MG63 (cell line): ENCODE measurements around the gene GAGE1. TPM values are rescaled to one million over a fixed set of nuclear protein-coding genes. Genes with fewer than 3 reads are reported as not detected.
"Not testable (repeated sequence)": the region's sequence is repeated elsewhere in the genome, so short reads cannot be mapped to it uniquely, and the experiment has no call there.

Experiments
- DNase-seq: peaks from one replicate; pipeline ENCODE4 v3.0.0-alpha.2; 2020
- H3K27me3 ChIP-seq: fragments of 250-450 bp; sonication (Bioruptor Pico); 2 replicates; pipeline ENCODE4 v1.5.1; 2020; ENCODE audit warnings: mild to moderate bottlenecking, moderate library complexity
- H3K36me3 ChIP-seq: fragments of 250-450 bp; sonication (Bioruptor Pico); 2 replicates; pipeline ENCODE4 v1.5.1; 2020; ENCODE audit warnings: mild to moderate bottlenecking, moderate library complexity
- H3K4me3 ChIP-seq: fragments of 250-450 bp; sonication (Bioruptor Pico); 2 replicates; pipeline ENCODE4 v1.5.1; 2020; ENCODE audit warnings: mild to moderate bottlenecking, moderate library complexity
- H3K9me3 ChIP-seq: fragments of 250-450 bp; sonication (Bioruptor Pico); 2 replicates; pipeline ENCODE4 v1.5.1; 2020; ENCODE audit warnings: mild to moderate bottlenecking, moderate library complexity
- total RNA-seq: library from RNA; depleted of rRNA; stranded (reverse); fragments of >200 nt; shearing (Covaris generic); gene quantifications from 2 replicates; pipeline ENCODE4 v1.2.3, GENCODE V29; 2014; ENCODE audit warnings: low replicate concordance; rRNA removed

The GAGE1 gene
- not detected in 2 replicates for total RNA-seq

- not testable (repeated sequence) for H3K36me3 ChIP-seq, H3K27me3 ChIP-seq, H3K4me3 ChIP-seq, DNase-seq, H3K9me3 ChIP-seq
Observed at GRCh38 chrX:49598720-49599119, at the start of gene GAGE1. GAGE1 (plus strand) TSS chrX:49599020; CDS start chrX:49600175, 1,155 bp downstream.

- not testable (repeated sequence) for H3K9me3 ChIP-seq, DNase-seq, H3K36me3 ChIP-seq, H3K27me3 ChIP-seq, H3K4me3 ChIP-seq
Observed at GRCh38 chrX:49550989-49551388, 47.8 kb upstream of the GAGE1 start, which contains the start of gene GAGE12E. GAGE12E (plus strand) TSS chrX:49551289; CDS start chrX:49552444, 1,155 bp downstream.

GRCh38 chrX:49560542-49560941, 38.3 kb upstream of the GAGE1 start, which contains the start of gene GAGE12F:
GAGE12F (plus strand) TSS chrX:49560842; CDS start chrX:49561997, 1,155 bp downstream.
- not testable (repeated sequence) for H3K27me3 ChIP-seq, H3K4me3 ChIP-seq, H3K36me3 ChIP-seq

GRCh38 chrX:49568728-49569127, 30.1 kb upstream of the GAGE1 start:
- H3K36me3 ChIP-seq, H3K9me3 ChIP-seq, H3K4me3 ChIP-seq, DNase-seq, H3K27me3 ChIP-seq: not testable (repeated sequence)

More at GRCh38 chrX:49560542-49560941, 38.3 kb upstream of the GAGE1 start, which contains the start of gene GAGE12F:
- DNase-seq, H3K9me3 ChIP-seq: not testable (repeated sequence)

GRCh38 chrX:49569152-49569551, 29.7 kb upstream of the GAGE1 start:
- not testable (repeated sequence) for DNase-seq, H3K9me3 ChIP-seq, H3K27me3 ChIP-seq, H3K36me3 ChIP-seq, H3K4me3 ChIP-seq

GRCh38 chrX:49570100-49570499, 28.7 kb upstream of the GAGE1 start, which contains the start of gene GAGE12G:
GAGE12G (plus strand) TSS chrX:49570400; CDS start chrX:49571555, 1,155 bp downstream.
- not testable (repeated sequence) for H3K9me3 ChIP-seq, H3K27me3 ChIP-seq, DNase-seq, H3K4me3 ChIP-seq, H3K36me3 ChIP-seq

- H3K27me3 ChIP-seq, DNase-seq, H3K36me3 ChIP-seq, H3K4me3 ChIP-seq, H3K9me3 ChIP-seq: not testable (repeated sequence)
Observed at GRCh38 chrX:49579649-49580048, 19.2 kb upstream of the GAGE1 start, which contains the start of gene GAGE12H. GAGE12H (plus strand) TSS chrX:49579949; CDS start chrX:49581104, 1,155 bp downstream.

GRCh38 chrX:49589196-49589595, 9.6 kb upstream of the GAGE1 start, which contains the start of gene GAGE2A:
GAGE2A (plus strand) TSS chrX:49589496; CDS start chrX:49590651, 1,155 bp downstream.
- H3K27me3 ChIP-seq, H3K36me3 ChIP-seq, DNase-seq, H3K4me3 ChIP-seq, H3K9me3 ChIP-seq: not testable (repeated sequence)

GRCh38 chrX:49589769-49590478, 8.9 kb upstream of the GAGE1 start:
- H3K9me3 ChIP-seq, H3K4me3 ChIP-seq, DNase-seq, H3K36me3 ChIP-seq, H3K27me3 ChIP-seq: not testable (repeated sequence)

GRCh38 chrX:49590488-49590887, 8.3 kb upstream of the GAGE1 start:
- not testable (repeated sequence) for H3K36me3 ChIP-seq, H3K9me3 ChIP-seq, H3K27me3 ChIP-seq, H3K4me3 ChIP-seq, DNase-seq

- no peaks in the 10 kb centered on the region for H3K9me3 ChIP-seq
- H3K4me3 ChIP-seq = no peak overlapping the region
- H3K36me3 ChIP-seq = no peaks in the 10 kb centered on the region
- peak; percentile 1 for DNase-seq
- H3K27me3 ChIP-seq = no peaks in the 10 kb centered on the region
Observed at GRCh38 chrX:49610718-49611310, 12.0 kb downstream of the GAGE1 start.

GRCh38 chrX:49618574-49618973, 19.8 kb downstream of the GAGE1 start:
- Histone ChIP-seq H3K36me3 (no peaks in the 10 kb centered on the region), H3K9me3 (no peaks in the 10 kb centered on the region)
- no peak for DNase-seq

GRCh38 chrX:49627086-49627777, 28.4 kb downstream of the GAGE1 start:
- no peak for DNase-seq

More at GRCh38 chrX:49618574-49618973, 19.8 kb downstream of the GAGE1 start:
- no peak overlapping the region for H3K4me3 ChIP-seq
- no peaks in the 10 kb centered on the region for H3K27me3 ChIP-seq

GRCh38 chrX:49644991-49645637, 46.3 kb downstream of the GAGE1 start:
- no peaks in the 10 kb centered on the region for H3K27me3 ChIP-seq
- no peaks in the 10 kb centered on the region for H3K9me3 ChIP-seq
- no peaks in the 10 kb centered on the region for H3K36me3 ChIP-seq
- no peak overlapping the region for H3K4me3 ChIP-seq
- DNase-seq = no peak

More at GRCh38 chrX:49627086-49627777, 28.4 kb downstream of the GAGE1 start:
- H3K27me3 ChIP-seq = no peaks in the 10 kb centered on the region
- H3K4me3 ChIP-seq = no peak overlapping the region
- H3K9me3 ChIP-seq = no peaks in the 10 kb centered on the region
- H3K36me3 ChIP-seq = no peaks in the 10 kb centered on the region

GRCh38 chrX:49656533-49656932, 57.7 kb downstream of the GAGE1 start:
- Histone ChIP-seq H3K36me3 (no peaks in the 10 kb centered on the region), H3K9me3 (no peaks in the 10 kb centered on the region), H3K4me3 (no peak overlapping the region), H3K27me3 (no peaks in the 10 kb centered on the region)
- DNase-seq = no peak
